Measurements from ENCODE around the gene UPK3B.
"Not testable (repeated sequence)": the region's sequence is repeated elsewhere in the genome, so short reads cannot be mapped to it uniquely, and the experiment has no call there.

UPK3B gene

DNA sequence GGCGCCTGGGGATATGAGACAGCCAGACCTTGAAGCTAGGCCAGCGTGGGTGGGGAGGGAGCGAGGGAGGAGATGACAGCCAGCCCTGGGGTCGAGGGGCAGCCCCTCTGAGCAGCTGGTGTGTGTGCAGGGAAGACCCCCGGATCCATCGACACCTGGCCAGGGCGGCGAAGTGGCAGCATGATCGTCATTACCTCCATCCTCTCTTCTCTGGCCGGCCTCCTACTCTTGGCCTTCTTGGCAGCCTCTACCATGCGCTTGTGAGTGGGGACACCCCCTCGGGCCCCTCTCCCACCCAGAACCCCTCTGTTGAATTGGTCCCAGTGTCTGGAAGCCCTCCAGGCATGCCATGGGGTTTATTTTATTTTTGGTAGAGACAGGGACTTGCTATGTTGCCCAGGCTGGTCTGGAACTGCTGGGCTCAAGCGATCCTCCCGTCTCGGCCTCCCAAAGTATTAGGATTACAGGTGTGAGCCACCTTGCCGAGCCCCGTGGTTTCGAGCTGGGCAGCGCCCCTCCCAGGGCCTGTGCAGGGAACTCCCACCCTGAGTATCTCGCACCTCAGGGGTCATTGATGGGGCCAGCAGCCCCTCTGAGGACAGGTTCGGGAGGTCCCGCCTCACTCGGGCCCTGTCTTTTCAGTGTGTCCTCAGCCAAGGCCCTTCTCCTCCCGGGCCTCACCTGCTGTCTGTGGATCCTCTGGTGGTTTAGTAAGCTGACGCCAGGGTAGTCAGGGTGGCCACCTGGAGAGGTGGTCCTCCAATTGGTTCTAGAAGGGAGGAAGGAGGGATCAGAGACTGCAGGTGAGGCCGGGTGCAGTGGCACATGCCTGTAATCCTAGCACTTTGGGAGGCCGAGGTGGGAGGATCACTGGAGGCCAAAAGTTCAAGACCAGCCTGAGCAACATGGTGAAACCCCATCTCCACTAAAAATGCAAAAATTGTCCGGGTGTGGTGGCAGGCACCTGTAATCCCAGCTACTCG lies 3.8 kb downstream of the UPK3B start:
- FAIRE-seq = no peak

GRCh38 chr7:76514926-76515771 lies 4.8 kb downstream of the UPK3B start:
- FAIRE-seq = no peak

DNA sequence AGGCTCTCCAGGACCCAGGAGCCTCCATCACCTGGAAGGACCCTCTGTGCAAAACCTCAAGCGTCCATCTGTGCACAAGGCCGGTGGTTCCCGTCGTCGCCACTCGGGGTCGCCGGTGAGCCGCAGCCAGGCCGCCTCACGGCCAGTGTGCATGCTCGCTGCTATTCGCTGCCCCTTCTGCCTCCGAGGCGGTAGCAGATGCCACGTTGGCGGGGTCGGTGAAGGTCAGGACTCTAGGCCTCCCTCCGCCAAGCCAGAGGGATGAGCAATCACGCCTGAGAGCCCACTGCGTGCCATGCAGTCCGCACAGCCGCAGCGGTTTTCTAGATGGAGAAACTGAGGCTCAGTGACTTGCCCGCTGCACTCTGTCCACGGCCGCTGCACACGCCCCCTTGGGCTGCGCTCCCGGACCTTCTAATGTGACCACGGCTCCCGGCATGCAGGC lies 5.7 kb downstream of the UPK3B start:
- FAIRE-seq = no peak

DNA sequence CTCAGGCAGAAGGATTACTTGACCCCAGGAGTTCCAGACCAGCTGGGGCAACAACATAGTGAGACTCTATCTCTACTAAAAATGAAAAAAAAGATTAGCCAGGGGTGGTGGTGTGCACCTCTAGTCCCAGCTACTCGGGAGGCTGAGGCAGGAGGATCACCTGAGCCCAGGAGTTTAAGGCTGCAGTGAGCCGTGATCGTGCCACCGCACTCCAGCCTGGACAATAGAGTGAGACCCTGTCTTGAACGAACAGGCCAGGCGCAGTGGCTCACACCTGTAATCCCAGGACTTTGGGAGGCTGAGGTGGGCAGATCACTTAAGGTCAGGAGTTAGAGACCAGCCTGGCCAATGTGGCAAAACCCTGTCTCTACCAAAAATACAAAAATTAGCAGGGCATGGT lies 6.6 kb downstream of the UPK3B start:
- FAIRE-seq = not testable (repeated sequence)

GRCh38 chr7:76526183-76526582 lies 15.8 kb downstream of the UPK3B start:
- not testable (repeated sequence) for FAIRE-seq

- not testable (repeated sequence) for FAIRE-seq
These were observed 21.3 kb downstream of the UPK3B start for GRCh38 chr7:76531643-76532042.

GRCh38 chr7:76543197-76543596 lies 32.8 kb downstream of the UPK3B start, which contains the start of gene SPDYE16:
Gene SPDYE16, minus strand, starts transcription at chr7:76543297. Its CDS starts 1,838 bp downstream, at chr7:76541459.
- FAIRE-seq = not testable (repeated sequence)

- FAIRE-seq = not testable (repeated sequence)
These were observed 38.9 kb downstream of the UPK3B start for GRCh38 chr7:76549025-76549854.

DNA sequence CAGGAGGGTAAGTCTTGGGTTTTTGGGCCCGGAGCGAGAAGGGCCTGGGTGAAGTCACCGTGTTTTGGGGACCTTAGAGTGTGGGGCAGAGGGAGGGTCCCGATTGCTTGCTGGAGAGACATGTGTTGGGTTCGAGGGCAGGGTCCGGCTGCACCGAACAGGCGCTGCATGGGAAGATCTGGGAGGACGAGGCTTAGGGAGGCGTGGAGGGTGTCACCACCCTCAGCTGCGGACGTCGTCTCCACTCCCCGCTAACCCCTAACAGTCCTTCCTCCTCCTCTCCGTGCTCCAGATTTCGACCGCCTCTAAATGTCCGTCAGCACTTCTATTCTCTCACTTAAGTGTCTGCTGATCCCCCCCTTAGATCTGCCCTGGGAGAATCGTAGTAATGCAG lies 39.5 kb downstream of the UPK3B start:
- not testable (repeated sequence) for FAIRE-seq

DNA sequence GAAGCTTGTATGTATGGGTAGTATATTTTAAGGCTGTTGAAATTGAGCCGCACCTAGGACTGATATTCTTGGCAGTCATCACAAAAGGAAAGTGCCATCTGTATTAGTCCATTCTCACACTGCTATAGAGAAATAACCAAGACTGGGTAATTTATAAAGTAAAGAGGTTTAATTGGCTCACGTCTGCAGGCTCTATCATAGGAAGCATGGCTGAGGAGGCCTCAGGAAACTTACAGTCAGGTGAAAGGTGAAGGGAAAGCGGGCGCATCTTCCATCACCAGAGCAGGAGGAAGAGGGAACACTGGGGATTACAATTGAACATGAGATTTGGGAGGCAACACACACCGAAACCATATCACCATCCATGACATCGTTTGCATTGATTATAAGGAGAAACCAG lies 41.6 kb downstream of the UPK3B start:
- FAIRE-seq = not testable (repeated sequence)

DNA sequence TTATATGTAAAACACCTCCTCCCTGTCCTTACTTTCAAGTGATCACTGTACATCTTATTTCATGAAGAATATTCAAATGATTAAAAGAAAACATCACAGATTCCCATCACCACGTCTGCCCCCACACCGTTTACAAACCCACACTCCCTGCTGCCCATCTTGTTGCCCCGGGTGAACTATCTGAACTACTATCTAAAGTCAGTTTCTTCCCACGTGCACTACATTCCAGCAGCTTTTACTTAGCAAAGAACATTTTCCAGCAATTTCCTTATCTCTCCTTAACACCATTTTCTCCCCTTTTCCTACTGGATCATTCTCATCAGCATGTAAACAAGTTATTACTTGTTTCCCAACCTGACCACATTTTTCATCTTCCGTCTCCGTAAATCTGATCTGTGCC lies 49.3 kb downstream of the UPK3B start:
- FAIRE-seq = not testable (repeated sequence)

DNA sequence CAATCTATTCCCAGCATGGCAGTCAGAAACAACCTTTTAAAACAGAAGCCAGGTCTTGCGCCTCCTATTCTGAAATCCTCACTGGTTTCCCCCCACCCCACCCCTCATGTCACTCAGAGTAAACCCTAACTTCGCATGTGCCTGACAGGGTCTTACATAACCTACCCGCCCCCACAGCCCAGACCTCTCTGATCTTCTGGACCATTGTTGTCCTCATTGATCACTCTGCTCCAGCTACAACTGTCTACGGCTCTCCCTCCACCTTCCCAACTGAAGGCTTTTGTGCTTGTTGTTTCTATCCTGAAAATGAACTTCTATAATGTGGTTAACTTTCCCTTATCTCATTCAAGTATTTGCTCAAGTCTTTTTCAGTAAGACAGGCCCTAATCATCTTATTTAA lies 49.8 kb downstream of the UPK3B start:
- not testable (repeated sequence) for FAIRE-seq

GRCh38 chr7:76561342-76561741 lies 51.0 kb downstream of the UPK3B start:
- FAIRE-seq = not testable (repeated sequence)

GRCh38 chr7:76565001-76565400 lies 54.6 kb downstream of the UPK3B start:
- not testable (repeated sequence) for FAIRE-seq

Measured in G401.6 (cell line).